ENCODE results near the gene MEI1.

GRCh38 chr22:41805639-41806038 is 106.3 kb downstream of the MEI1 start:
- TF ChIP-seq POLR2A (IDR thresholded peaks at IDR 0.05) (no peak), CTCF (IDR thresholded peaks at IDR 0.05) (no peak)
